IPS DF 4.7 (cell line): Measurements from ENCODE around the gene PLSCR3.
"Not testable (repeated sequence)": the region's sequence is repeated elsewhere in the genome, so short reads cannot be mapped to it uniquely, and the experiment has no call there.

ENCODE experiments used
- DNase-seq: peaks from one replicate; pipeline ENCODE4 v3.0.0-alpha.2; 2013; ENCODE audit warnings: low spot score; ENCODE audit errors: extremely low read depth

PLSCR3 gene

GRCh38 chr17:7382901-7383300 is 11.4 kb downstream of the PLSCR3 start:
- DNase-seq, result no peak

DNA sequence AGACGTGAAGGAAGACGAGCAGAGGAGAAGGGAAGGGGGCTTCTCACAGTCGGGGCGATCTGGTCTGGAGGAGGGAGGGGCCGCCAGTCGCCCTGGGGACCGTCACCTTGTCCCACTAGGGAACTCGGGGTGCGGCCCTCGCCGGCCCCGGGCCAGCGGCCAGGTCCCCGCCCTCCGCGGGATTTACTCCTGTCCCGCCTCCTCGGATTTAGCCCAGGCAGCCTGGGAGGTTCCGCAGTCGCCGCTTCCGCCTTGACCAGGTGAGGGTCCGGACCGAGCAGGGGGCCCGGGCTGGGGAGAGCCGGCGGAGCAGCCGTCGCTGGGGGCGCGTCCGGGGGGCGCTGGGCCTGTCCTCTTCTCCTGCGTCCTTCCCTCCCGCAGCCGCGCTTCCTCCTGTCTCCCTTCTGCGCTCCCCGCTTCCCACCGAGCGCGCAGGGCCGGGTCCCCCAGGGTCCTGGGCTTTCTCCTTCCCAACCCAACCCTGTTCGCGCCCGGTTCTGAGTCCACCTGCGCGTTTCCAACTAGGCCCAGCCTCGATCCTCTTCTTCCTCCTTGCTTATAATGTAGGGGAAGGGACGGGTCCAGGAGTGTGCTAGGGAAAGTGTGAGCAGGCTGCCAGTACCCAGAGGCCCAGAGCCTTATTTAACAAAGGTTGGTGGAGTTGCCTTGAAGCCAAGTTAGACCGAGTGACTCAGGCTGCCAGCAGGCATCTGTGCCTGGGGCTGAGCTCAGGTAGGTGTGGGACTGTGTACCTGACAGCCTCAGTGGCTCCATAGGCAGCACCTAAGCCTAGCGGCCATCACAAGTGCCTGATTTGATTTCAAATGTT is 13.3 kb downstream of the PLSCR3 start, which contains the start of gene TNK1:
TSS of gene TNK1 (plus strand) at position 235 of the 829 bp plus-strand sequence. CDS start 1,838 bp downstream, outside the sequence.
- no peak for DNase-seq

- DNase-seq, result no peak
These were observed 14.0 kb downstream of the PLSCR3 start for GRCh38 chr17:7380321-7380720.

- no peak for DNase-seq
These were observed 15.2 kb downstream of the PLSCR3 start for GRCh38 chr17:7379134-7379533.

GRCh38 chr17:7374353-7374752 is 20.0 kb downstream of the PLSCR3 start:
- DNase-seq, result no peak

GRCh38 chr17:7370853-7371252 is 23.5 kb downstream of the PLSCR3 start:
- no peak for DNase-seq

DNA sequence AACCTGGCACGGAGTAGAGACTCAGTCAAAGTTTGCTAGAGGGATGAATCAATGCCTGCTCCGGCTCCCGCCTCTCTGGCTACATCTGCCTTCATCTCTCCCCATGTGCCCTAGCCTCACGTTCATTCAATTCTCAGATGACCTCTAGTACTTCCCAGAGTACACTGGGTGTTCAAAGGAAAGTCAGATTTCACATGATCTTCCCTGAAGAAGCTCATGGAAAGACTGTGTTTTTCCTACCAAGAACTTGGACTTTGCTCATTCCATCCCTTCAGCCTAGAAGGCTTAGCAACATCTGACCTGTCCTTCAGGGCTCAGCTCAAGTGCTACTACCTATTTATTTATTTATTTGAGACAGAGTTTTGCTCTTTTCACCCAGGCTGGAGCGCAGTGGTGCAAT is 24.5 kb downstream of the PLSCR3 start:
- no peak for DNase-seq

- not testable (repeated sequence) for DNase-seq
These were observed 25.7 kb downstream of the PLSCR3 start for GRCh38 chr17:7368599-7368994.

GRCh38 chr17:7367918-7368598 is 26.3 kb downstream of the PLSCR3 start:
- no peak for DNase-seq

DNA sequence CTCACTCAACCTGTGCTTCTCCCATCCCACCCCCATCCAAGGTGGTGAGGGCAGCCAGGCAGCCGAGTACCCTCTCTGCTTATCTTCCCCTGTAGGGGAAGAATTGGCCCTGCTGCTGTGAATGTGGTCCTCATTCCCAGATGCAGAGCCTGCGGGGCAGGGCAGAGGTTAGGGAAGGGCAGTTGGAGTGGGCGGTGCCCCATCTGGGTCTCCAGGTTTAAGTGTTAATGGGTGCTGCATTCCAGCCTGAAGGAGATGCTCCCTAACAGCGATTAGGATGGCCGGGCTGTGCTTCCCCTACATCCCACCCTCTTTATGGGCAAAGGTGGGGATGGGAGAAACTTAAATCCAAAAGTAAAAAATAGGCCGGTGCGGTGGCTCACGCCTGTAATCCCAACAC is 27.2 kb downstream of the PLSCR3 start:
- DNase-seq, result no peak

- not testable (repeated sequence) for DNase-seq
These were observed 28.4 kb downstream of the PLSCR3 start for GRCh38 chr17:7365963-7366362.

DNA sequence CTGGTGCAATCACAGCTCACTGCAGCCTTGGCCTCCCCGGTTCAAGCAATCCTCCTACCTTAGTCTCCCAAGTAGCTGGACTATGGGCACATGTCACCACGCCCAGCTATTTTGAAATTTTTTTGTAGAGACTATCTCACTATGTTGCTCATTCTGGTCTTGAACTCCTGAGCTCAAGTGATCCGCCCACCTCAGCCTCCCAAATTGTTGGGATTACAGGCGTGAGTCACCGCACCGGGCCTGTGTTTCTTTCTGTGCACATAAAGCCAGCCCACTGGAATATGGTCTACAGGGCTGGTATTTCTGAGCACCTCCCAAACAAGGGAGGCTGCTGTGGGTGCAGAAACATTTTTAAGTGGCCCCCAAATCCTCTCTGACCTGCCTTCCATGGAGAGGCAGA is 31.0 kb downstream of the PLSCR3 start:
- no peak for DNase-seq

GRCh38 chr17:7361906-7362305 is 32.4 kb downstream of the PLSCR3 start:
- no peak for DNase-seq

GRCh38 chr17:7357381-7357780 is 36.9 kb downstream of the PLSCR3 start:
- DNase-seq, result no peak

DNA sequence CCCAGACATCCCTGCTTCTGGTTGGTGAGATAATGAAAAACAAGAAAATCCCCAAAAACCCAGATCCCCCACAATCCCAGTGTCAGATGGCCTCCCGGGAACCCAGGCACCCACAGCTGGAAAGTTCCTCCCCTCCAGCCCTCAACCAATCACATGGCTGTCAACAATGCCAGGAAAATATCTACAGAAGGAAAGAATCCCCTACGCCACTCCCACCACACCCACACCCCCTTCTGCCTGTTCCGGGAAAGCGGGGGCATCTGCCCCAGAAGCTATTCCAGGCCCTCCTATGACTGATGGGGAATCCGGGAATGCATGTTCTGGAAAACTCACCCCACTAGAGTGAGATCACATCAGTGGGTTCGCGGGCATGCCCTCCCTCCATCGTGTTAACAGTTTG is 37.6 kb downstream of the PLSCR3 start:
- no peak for DNase-seq

GRCh38 chr17:7356072-7356549 is 38.2 kb downstream of the PLSCR3 start:
- peak; percentile 76 for DNase-seq

GRCh38 chr17:7355573-7355972 is 38.8 kb downstream of the PLSCR3 start:
- DNase-seq, result no peak

DNA sequence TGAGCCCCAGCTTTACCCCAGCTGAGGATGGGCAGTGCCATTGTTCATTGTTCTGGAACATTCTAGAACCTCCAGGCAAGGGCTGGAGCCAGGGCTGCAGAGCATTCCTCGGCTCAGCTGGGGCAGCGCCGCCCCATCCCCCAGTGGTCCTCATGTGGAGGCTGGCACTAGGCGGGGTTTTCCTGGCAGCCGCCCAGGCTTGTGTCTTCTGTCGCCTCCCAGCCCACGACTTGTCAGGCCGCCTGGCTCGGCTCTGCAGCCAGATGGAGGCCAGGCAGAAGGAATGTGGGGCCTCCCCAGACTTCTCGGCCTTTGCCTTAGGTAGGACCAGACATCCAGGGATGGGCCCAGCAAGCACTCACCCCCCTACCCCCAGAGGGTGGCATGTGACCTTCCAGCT is 39.3 kb downstream of the PLSCR3 start, which contains the start of gene TMEM95:
TSS of gene TMEM95 (plus strand) at position 104 of the 400 bp plus-strand sequence. CDS start at position 153, 49 bp downstream.
- no peak for DNase-seq

GRCh38 chr17:7354262-7354843 is 40.0 kb downstream of the PLSCR3 start:
- DNase-seq, result no peak

DNA sequence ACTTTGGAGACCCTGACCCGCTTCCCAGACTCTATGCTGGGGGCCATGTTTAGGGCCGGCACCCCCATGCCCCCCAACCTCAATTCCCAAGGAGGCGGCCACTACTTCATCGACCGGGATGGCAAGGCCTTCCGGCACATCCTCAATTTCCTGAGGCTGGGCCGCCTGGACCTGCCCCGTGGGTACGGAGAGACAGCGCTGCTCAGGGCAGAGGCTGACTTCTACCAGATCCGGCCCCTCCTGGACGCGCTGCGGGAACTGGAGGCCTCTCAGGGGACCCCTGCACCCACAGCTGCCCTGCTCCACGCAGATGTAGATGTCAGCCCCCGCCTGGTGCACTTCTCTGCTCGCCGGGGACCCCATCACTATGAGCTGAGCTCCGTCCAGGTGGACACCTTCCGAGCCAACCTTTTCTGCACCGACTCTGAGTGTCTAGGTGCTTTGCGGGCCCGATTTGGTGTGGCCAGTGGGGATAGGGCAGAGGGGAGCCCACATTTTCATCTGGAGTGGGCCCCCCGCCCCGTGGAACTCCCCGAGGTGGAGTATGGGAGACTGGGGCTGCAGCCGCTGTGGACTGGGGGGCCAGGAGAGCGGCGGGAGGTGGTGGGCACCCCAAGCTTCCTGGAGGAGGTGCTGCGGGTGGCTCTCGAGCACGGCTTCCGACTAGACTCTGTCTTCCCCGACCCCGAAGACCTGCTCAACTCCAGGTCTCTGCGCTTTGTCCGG is 41.3 kb downstream of the PLSCR3 start:
- DNase-seq, result no peak

GRCh38 chr17:7352503-7352889 is 41.8 kb downstream of the PLSCR3 start:
- no peak for DNase-seq
